Effector CD4-positive, alpha-beta T cell (primary cell): Measurements from ENCODE around the gene FARS2.

Experiments used
- DNase-seq: peaks from one replicate; pipeline ENCODE4 v3.0.0-alpha.2; 2020

The FARS2 gene

DNA sequence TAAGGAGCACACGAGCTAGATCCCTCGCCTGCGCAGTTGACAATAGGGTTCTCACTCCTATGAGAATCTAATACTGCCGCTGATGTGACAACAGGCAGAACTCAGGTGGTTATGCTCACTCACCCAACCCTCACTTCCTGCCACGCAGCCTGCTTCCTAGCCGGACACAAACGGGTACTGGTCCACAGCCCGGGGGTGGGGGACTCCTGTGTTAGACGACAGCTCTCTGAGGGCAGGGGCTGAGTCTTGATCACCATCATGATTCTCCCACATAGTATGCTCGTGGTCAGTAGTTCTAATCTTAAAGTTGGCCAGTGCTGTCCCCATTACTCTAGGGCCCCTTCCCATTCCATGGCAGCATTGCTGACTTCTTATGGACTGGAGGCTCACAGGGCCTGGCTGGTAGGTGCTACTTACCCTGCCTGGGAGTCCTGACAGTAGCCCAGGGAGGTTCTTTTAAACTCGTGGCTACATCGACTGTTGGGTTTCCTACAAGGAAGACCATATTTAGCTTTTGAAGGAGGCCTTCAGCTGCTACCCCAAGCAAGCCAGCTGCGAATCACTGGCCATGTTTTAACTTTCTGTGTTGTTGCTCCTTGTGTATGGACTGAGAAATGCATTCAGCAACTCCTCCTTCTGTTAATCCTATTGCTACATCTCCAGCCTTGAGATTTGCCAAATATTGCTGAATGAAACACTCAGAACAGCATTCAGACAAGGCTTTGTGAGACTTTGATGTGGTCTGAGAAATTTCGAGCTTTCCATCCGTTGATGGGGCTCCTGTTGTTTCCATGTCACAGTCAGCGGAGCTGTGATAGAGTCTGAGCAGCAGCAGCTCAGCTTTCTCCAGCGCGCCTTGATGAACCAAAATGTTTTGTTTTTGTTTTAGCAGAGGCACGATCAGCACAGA is 445.1 kb downstream of the FARS2 start:
- DNase-seq: no peak

GRCh38 chr6:5707281-5708045 is 446.1 kb downstream of the FARS2 start:
- no peak for DNase-seq

GRCh38 chr6:5710516-5710915 is 449.2 kb downstream of the FARS2 start:
- no peak for DNase-seq

DNA sequence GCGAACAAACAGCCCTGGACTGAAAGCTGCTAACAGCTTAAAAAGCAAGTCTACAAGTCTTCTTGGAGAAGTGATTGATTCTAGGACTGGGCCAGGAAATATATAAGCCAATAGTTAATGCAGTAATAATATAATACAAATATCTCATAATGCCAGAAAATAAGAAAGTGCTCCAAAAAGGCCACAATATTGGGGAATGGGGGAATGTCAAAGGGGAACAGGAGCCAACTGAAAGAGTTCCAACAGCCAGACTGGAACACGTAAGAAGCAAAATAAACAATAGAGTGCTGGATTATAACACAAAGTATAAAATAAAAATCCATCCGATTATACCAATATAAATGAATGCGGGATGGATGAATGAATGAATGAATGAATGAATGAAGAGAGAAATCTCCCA is 449.6 kb downstream of the FARS2 start:
- no peak for DNase-seq

- DNase-seq: no peak
Observed at GRCh38 chr6:5712349-5713215, 451.3 kb downstream of the FARS2 start.

GRCh38 chr6:5713519-5713918 is 452.2 kb downstream of the FARS2 start:
- DNase-seq: no peak

GRCh38 chr6:5718231-5718947 is 457.1 kb downstream of the FARS2 start:
- DNase-seq: no peak

- DNase-seq: no peak
Observed at GRCh38 chr6:5723841-5724691, 462.8 kb downstream of the FARS2 start.

DNA sequence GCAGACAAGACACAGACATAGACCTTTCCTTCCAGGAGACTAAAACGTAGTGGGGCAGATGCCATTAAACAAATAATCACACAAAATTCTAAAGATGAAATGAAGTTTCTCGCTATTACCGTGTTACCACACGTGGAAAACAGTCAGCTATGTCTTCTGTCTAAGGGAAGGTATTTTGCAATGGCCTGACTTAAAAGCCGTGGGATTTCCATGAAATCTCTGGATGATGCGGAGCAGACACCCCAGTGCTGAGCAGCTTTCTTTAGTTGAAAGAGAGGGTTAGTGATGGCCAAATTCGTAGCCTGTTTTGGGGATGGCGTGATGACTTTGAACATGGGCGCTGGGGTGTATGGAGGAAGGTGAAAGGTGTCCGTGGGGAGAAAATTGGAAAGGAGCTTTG is 463.6 kb downstream of the FARS2 start:
- no peak for DNase-seq

DNA sequence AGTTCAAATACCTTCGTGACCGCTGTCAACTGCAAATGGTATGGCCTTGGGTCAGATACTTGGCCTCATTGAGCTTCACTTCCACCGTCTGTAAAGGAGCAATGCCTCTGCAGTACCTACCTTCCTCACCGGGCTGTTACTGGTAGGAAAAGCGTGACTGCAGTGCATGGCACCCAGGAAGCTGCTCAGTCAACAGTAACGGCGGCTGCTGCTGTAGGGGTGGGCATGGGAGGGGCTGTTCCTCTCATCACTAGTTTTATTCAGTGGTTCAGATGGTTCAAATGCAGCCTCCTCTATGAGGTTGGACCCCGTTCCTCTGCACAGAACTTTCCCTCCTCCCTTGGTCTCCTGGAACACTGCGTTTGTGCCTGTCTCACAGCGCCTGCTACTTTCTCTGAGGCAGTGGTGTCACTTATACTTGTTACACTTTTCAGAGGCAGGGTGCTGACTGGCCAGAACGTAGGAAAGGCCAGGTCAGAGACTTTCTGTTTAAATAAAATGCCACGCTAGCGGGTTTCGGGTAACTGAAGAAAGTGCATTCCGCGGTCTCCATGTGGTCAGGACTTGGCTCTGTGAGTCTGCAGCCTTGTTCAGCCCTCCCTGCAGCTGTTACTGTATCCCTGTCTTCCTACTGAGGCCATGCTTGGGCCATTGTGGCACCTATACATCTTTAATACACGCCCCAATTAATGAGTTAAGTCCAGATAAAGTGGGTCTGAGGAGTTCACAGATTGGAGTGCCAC is 465.8 kb downstream of the FARS2 start:
- no peak for DNase-seq

- DNase-seq: no peak
Observed at GRCh38 chr6:5728351-5729079, 467.2 kb downstream of the FARS2 start.

DNA sequence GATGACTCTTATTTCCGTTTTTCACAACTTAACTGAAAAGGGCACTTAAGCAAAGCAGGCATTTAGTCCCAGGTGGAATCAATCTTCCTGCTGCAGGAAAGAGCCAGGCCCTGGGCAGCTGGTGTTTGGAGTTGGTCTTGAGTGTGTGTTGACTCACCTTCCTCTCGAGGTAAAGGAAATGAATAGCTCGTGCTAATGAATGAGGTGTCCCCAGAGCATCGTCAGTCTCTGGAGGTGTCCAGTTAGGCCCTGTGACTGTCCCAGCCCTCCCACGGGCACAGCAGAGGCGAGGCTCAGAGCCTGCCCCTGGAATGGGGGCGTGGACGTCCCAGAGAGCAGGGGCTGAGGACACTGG is 467.7 kb downstream of the FARS2 start:
- DNase-seq: no peak

DNA sequence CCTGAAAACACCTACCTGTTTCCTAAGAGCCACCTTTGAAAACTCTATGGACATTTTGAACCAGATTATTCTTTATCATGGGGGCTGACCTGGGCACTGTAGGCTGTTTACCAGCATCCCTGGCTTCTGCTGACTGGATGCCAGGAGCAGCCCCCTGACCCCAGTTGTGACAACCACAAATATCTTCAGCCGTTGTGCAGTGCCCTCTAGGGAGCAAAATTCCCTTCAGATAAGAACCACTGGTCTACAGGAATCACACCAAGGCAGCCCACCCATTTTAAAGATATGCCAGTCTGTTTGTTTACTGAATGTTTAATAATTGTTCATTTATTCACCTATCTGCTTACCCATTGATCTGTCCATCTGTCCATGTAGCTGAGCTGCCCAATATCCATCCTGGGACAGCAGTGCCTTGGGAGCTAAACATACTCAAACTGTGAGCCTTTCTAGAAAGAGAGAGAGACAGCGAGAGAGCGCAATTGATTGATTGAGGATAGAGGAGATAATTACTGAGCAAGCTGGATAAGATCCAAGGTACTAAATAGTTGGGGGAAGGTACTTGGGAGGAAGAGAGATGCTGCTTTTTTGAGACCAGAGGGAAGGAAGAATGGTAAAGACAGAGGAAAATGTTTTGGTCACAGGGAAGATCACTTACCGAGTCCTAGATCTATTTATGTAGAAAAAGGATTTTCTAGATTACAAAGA is 468.7 kb downstream of the FARS2 start:
- no peak for DNase-seq

DNA sequence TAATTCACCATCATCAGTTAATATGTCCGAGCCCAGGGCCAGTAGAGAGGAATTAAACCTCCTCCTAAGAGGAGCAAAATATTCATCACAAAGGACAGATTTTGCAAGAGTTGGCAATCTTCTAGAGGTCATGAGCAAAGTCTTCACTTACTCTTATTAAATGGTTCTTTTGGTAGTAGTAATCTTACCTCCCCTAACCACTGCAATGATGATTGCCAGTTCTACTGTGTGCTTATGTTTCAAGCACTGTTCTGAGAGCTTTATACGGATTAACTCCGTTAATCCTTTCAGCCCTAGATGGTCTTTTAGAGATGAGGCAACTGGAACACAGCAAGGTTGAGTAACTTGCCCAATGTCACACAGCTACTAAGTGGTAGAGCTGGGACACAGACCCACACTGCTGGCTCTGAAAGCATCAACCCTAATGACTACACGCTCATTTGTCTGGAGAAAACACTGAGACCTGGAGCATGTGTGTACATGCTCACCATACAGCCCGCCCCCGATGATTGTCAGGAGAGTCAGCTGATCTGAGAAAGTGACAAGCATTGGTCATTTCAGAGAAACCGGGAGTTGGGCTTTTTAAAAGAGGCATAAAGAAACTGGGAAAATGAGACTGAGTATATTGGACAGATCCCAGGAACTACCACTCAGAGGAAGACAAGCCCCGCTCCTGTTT is 469.4 kb downstream of the FARS2 start:
- no peak for DNase-seq

- no peak for DNase-seq
Observed at GRCh38 chr6:5731435-5731834, 470.1 kb downstream of the FARS2 start.

- DNase-seq: no peak
Observed at GRCh38 chr6:5732496-5732895, 471.2 kb downstream of the FARS2 start.

DNA sequence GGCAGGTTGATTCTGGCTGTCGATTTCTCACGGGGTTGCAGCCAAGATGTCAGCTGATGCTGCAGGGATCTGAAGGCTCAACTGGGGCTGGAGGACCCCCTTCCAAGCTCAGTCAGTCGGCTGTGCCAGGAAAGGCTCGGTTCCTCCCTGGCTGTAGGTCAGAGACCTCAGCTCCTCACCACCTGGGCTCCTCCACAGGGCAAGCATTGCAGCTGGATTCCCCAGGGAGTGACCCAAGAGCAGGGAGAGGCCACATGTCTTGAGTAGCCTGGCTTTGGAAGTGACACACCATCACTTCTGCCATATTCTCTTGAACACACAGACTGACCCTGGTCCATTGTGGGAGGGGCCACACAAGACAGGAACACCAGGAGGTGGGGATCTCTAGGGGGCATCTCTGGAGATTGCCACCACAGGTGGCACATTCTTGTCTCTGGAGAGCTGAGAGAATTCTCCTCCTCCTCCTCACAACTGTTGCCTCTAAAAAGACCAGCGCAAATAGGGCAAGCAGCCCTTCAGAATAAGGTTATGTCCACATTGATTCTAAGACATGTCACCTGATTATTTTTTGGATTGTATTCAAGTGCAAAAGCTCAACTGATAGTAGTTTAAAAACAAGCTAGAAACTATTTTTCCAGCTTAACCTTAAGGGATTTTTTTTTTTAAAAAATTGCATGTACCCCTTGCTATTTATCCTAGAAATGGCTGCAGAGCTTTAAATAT is 474.9 kb downstream of the FARS2 start:
- DNase-seq: no peak

GRCh38 chr6:5737460-5737859 is 476.1 kb downstream of the FARS2 start:
- DNase-seq: no peak
